Endothelial cell of umbilical vein (primary cell): ENCODE results near the gene FBXW11. TPM values are rescaled to one million over a fixed set of nuclear protein-coding genes. Genes with fewer than 3 reads are reported as not detected.

Experiments used
- BruUV-seq: library from RNA; stranded (reverse); fragments of 400-500 nt; replicated peaks from 2 replicates; lab custom pipeline; 2021; lab: Mats Ljungman, UMichigan
- CTCF ChIA-PET: fragments of 300-600, 350-600 bp; sonication (Branson Sonifier 250); formaldehyde crosslinking; loops from one replicate; lab custom pipeline; 2021; ENCODE audit warnings: antibody characterized with exemption, inconsistent platforms; lab: Charles Lee
- POLR2A ChIA-PET: fragments of 300-600, 350-600 bp; sonication (Branson Sonifier 250); formaldehyde crosslinking; loops from one replicate; lab custom pipeline; 2021; ENCODE audit warnings: antibody characterized with exemption, inconsistent platforms; lab: Charles Lee
- DNase-seq: peaks from one replicate; pipeline ENCODE4 v3.0.0-alpha.2; 2011; ENCODE audit warnings: low read depth, low spot score
- FAIRE-seq: peaks from 2 replicates; lab custom pipeline; 2011; peaks lifted over from hg19 to GRCh38; lab: Jason Lieb, UNC
- H2AFZ ChIP-seq: 2 replicates; pipeline ENCODE4 v1.6.0; 2012; ENCODE audit warnings: low read depth, low read length, control low read depth, inconsistent platforms
- H3K27ac ChIP-seq: 2 replicates; pipeline ENCODE4 v1.5.1; 2011; ENCODE audit warnings: low read depth, mild to moderate bottlenecking, control low read depth, low read length, moderate library complexity; ENCODE audit not compliant: insufficient read depth
- H3K27me3 ChIP-seq, 2 experiments: 2 replicates each; pipeline versions ENCODE4 v1.6.0 to v1.6.1; 2011; ENCODE audit warnings: low read length in 2 of 2, mixed read lengths in 1 of 2; ENCODE audit not compliant: control insufficient read depth in 2 of 2, insufficient read depth in 2 of 2
- H3K36me3 ChIP-seq, 2 experiments: 2 replicates in 1 of 2; 3 replicates in 1 of 2; pipeline ENCODE4 v1.5.1; 2011; ENCODE audit warnings: low read length in 2 of 2, mild to moderate bottlenecking in 1 of 2, moderate library complexity in 1 of 2; ENCODE audit not compliant: control insufficient read depth in 2 of 2, insufficient read depth in 2 of 2; ENCODE audit errors: extremely low read depth in 1 of 2
- H3K4me1 ChIP-seq: 3 replicates; pipeline ENCODE4 v1.5.1; 2011; ENCODE audit warnings: mild to moderate bottlenecking, low read length; ENCODE audit not compliant: control insufficient read depth, insufficient read depth; ENCODE audit errors: extremely low read depth
- H3K4me2 ChIP-seq: 2 replicates; pipeline ENCODE4 v1.6.1; 2011; ENCODE audit warnings: low read length, control low read depth, mixed read lengths; ENCODE audit not compliant: insufficient read depth
- H3K4me3 ChIP-seq, 3 experiments: fragments of 200-600 bp in 1 of 3; sonication (generic), shearing (Covaris generic) in 1 of 3; replicated peaks in 1 of 3; 2 replicates each; pipeline ENCODE4 v1.5.1; 2011 to 2016; ENCODE audit warnings: control low read depth in 3 of 3, low read length in 3 of 3, mild to moderate bottlenecking in 2 of 3, inconsistent platforms in 1 of 3, low read depth in 1 of 3, moderate library complexity in 1 of 3; ENCODE audit not compliant: insufficient read depth in 1 of 3
- H3K79me2 ChIP-seq: 2 replicates; pipeline ENCODE4 v1.6.0; 2012; ENCODE audit warnings: low read length, inconsistent platforms; ENCODE audit not compliant: control insufficient read depth, insufficient read depth
- H3K9ac ChIP-seq: replicated peaks from 2 replicates; pipeline ENCODE3; 2011; ENCODE audit warnings: low read length, control low read depth; ENCODE audit not compliant: insufficient read depth; ENCODE audit errors: extremely low read depth
- H3K9me1 ChIP-seq: replicated peaks from 3 replicates; pipeline ENCODE4 v1.6.0; 2011; ENCODE audit warnings: mild to moderate bottlenecking, low read length; ENCODE audit not compliant: control insufficient read depth, insufficient read depth; ENCODE audit errors: extremely low read depth
- H3K9me3 ChIP-seq: replicated peaks from 2 replicates; pipeline ENCODE4 v1.5.1; 2012; ENCODE audit warnings: low read length, inconsistent platforms; ENCODE audit not compliant: control insufficient read depth, insufficient read depth
- H4K20me1 ChIP-seq: replicated peaks from 2 replicates; pipeline ENCODE3; 2011; ENCODE audit warnings: mild to moderate bottlenecking, low read length; ENCODE audit not compliant: control insufficient read depth, insufficient read depth; ENCODE audit errors: extremely low read depth
- CTCF ChIP-seq, 2 donors: IDR thresholded peaks; 1 replicate in 1 of 2; 2 replicates in 1 of 2; pipeline ENCODE4 v1.5.1; 2011; ENCODE audit warnings: low read length in 2 of 2, mild to moderate bottlenecking in 2 of 2, moderate library complexity in 2 of 2, control low read depth in 1 of 2, inconsistent platforms in 1 of 2, low read depth in 1 of 2; ENCODE audit not compliant: insufficient read depth in 1 of 2; ENCODE audit errors: extremely low read depth in 1 of 2
- EZH2 ChIP-seq: IDR thresholded peaks from 2 replicates; pipeline ENCODE4 v1.6.1; 2012; ENCODE audit warnings: borderline replicate concordance, low read depth, mild to moderate bottlenecking, moderate library complexity, low read length, inconsistent platforms; ENCODE audit not compliant: severe bottlenecking
- FOS ChIP-seq: IDR thresholded peaks from 2 replicates; pipeline ENCODE4 v1.6.1; 2011; ENCODE audit warnings: mild to moderate bottlenecking, low read length, moderate library complexity, borderline replicate concordance; ENCODE audit not compliant: insufficient read depth
- GATA2 ChIP-seq: IDR thresholded peaks from 2 replicates; pipeline ENCODE4 v1.7.0; 2011; ENCODE audit warnings: low read depth, mild to moderate bottlenecking, moderate library complexity, mixed read lengths, low read length; ENCODE audit not compliant: insufficient read length, insufficient read depth
- JUN ChIP-seq: IDR thresholded peaks from 2 replicates; pipeline ENCODE4 v1.6.1; 2011; ENCODE audit warnings: borderline replicate concordance, low read depth; ENCODE audit not compliant: insufficient read length, insufficient read depth
- MAX ChIP-seq: IDR thresholded peaks from 2 replicates; pipeline ENCODE4 v1.6.1; 2011; ENCODE audit not compliant: insufficient read depth, insufficient read length
- MYC ChIP-seq: IDR thresholded peaks from one replicate; pipeline ENCODE4 v1.6.1; 2011; ENCODE audit warnings: mild to moderate bottlenecking, low read depth, low read length
- POLR2A ChIP-seq: IDR thresholded peaks from 2 replicates; pipeline ENCODE4 v1.6.1; 2012; ENCODE audit warnings: low read depth, mild to moderate bottlenecking, control low read depth, low read length
- POLR2AphosphoS5 ChIP-seq: IDR thresholded peaks from 2 replicates; pipeline ENCODE4 v1.6.1; 2012; ENCODE audit warnings: low read depth, mild to moderate bottlenecking, control low read depth, low read length, moderate library complexity; ENCODE audit not compliant: insufficient read depth
- dilution Hi-C: fragments of 300-500 bp; cut with MboI; formaldehyde crosslinking; loops from one replicate; pipeline ENCODE4 v1.15.0; 2019; ENCODE audit warnings: low sequenced_read_pairs; ENCODE audit not compliant: extremely low pct_ligation_motif_present
- intact Hi-C: fragments of 100-400 bp; cut with micrococcal nuclease; formaldehyde crosslinking; loops from one replicate; pipeline ENCODE4 v1.10.0; 2022
- polyA plus RNA-seq, 4 experiments: library from polyadenylated mRNA; depleted of rRNA in 3 of 4; stranded (reverse) in 3 of 4; unstranded in 1 of 4; fragments of >200 nt; gene quantifications; 2 replicates each; pipeline versions ENCODE4 v1.2.1 to v1.2.3, GENCODE V29; 2011 to 2012; ENCODE audit warnings: missing spikeins in 1 of 4
- total RNA-seq: library from RNA; stranded (reverse); gene quantifications from 2 replicates; pipeline ENCODE4 v1.2.3, GENCODE V29; 2021

Gene FBXW11
- total and polyA plus RNA-seq, 2 donors (not counting 3 experiments of a cell fraction or from before 2014, with no cell fraction given) = 30.7 to 44.7 TPM

- ChIA-PET CTCF (interaction anchor here (0.7 to 1.7 kb wide), 6 partner anchors 11 to 541 kb away, joined by 3 to 5 read pairs (median 3); no protein-coding TSS in a partner anchor), POLR2A (no interaction called here)
- H3K27ac ChIP-seq = no peak overlapping the region
- dilution Hi-C loops (no loop called here), intact Hi-C loops (no loop called here)
- no peak for FAIRE-seq
- H3K9me1 ChIP-seq = no peaks in the 10 kb centered on the region
- DNase-seq = no peak
- no peaks in the 10 kb centered on the region for H3K79me2 ChIP-seq
- no peak overlapping the region for H2AFZ ChIP-seq
- BruUV-seq = no TSS peak
- no peak overlapping the region for H3K9ac ChIP-seq
- H4K20me1 ChIP-seq = no peaks in the 10 kb centered on the region
- H3K4me3 ChIP-seq = no peak overlapping the region
- H3K27me3 ChIP-seq = no peaks in the 10 kb centered on the region
- H3K36me3 ChIP-seq = peaks cover 2 to 4% of the 10 kb centered on the region in 2 experiments
- peaks cover 7% of the 10 kb centered on the region for H3K4me1 ChIP-seq
- TF ChIP-seq POLR2A (no peak), MYC (no peak), POLR2AphosphoS5 (no peak), EZH2 (no peak), GATA2 (no peak), FOS (no peak), CTCF (IDR thresholded peaks at IDR 0.05; ENCODE audit: extremely low read depth in 1 of 2, insufficient read depth in 1 of 2, low read depth in 1 of 2, low read length in 2 of 2) (no peak), MAX (no peak), JUN (no peak)
- H3K4me2 ChIP-seq = no peak overlapping the region
- no peaks in the 10 kb centered on the region for H3K9me3 ChIP-seq
Measured at GRCh38 chr5:171893290-171893886, 113.0 kb downstream of the FBXW11 start.
